HepG2 (cell line): ENCODE results near the gene KDM7A.

Experiments
- ATF3 ChIP-seq: sonication (generic); formaldehyde crosslinking; IDR thresholded peaks from 2 replicates; pipeline ENCODE4 v1.4.0; 2020; ENCODE audit warnings: missing genetic modification reagents
- CCAR2 ChIP-seq: fragments of 200-400 bp; formaldehyde crosslinking; optimal IDR thresholded peaks from 2 replicates; pipeline ENCODE3; 2018; ENCODE audit warnings: low read depth, mild to moderate bottlenecking, low read length, moderate library complexity
- CTCF ChIP-seq: sonication (generic); formaldehyde crosslinking; IDR thresholded peaks from 2 replicates; pipeline ENCODE4 v1.5.0; 2020; ENCODE audit warnings: mild to moderate bottlenecking, missing genetic modification reagents, moderate library complexity
- HNRNPK ChIP-seq: fragments of 200-400 bp; formaldehyde crosslinking; IDR thresholded peaks from 2 replicates; pipeline ENCODE4 v1.6.1; 2018; ENCODE audit warnings: low read length, low read depth, moderate library complexity, mild to moderate bottlenecking; ENCODE audit not compliant: poor library complexity, severe bottlenecking
- IRF1 ChIP-seq: sonication (generic); formaldehyde crosslinking; IDR thresholded peaks from 2 replicates; pipeline ENCODE4 v1.4.0; 2020; ENCODE audit warnings: low read depth, mild to moderate bottlenecking, missing genetic modification reagents
- PHF5A ChIP-seq: IDR thresholded peaks from one replicate; pipeline ENCODE4 v1.6.1; 2018; ENCODE audit warnings: low read depth, missing genetic modification reagents; ENCODE audit not compliant: unreplicated experiment
- ZBTB46 ChIP-seq: sonication (generic); formaldehyde crosslinking; IDR thresholded peaks from 2 replicates; pipeline ENCODE4 v1.4.0; 2020; ENCODE audit warnings: mild to moderate bottlenecking, missing genetic modification reagents, borderline replicate concordance

- TF ChIP-seq CCAR2, result no peak
- no peak for TF ChIP-seq IRF1 (CRISPR knock-in tag)
- TF ChIP-seq PHF5A (CRISPR knock-in tag), result no peak
- TF ChIP-seq ZBTB46 (CRISPR knock-in tag), result no peak
- TF ChIP-seq HNRNPK, result no peak
- TF ChIP-seq CTCF (CRISPR knock-in tag), result no peak
- no peak for TF ChIP-seq ATF3
These were observed 36.9 kb upstream of the KDM7A start for GRCh38 chr7:140213684-140214074.
